NCI-H524 (cell line): ENCODE results near the gene NDOR1.
"Not testable (repeated sequence)": the region's sequence is repeated elsewhere in the genome, so short reads cannot be mapped to it uniquely, and the experiment has no call there.

ENCODE experiments used
- DNase-seq, 2 experiments: peaks; one replicate each; lab custom pipeline; 2025; lab: John Stamatoyannopoulos, UW

NDOR1 gene

DNA sequence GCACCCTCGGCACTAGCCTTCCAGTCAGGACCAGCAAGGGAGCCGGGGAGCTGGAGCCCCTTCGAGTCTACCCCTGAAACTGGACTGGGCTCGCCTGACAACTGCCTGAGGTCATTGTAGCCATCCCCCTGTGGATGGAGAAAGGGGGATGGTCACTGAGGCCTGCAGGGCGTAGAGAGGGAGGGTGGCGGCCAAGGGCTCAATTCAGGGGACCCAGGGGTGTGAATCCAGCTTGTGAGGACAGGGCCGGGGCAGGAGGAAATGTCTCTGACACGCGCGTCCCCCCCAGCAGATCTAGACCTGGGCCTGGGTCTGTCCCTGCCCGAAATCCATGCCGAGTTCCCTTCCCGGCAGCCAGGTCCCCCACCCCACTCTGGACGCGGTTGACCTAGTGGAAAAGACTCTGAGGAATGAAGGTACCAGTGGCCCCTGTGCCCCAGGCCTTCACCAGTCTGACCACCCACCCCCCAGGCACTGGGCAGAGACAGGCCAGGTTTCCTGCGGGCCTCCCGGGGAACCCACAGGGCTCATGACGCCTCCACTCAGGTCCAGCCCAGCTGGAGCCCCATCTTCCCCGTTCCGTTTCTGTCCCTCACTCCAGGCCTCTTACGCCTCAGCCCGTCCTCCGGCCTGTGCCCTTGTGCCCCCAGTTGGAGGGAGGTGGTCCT is 26.0 kb downstream of the NDOR1 start:
- DNase-seq = no peak

DNA sequence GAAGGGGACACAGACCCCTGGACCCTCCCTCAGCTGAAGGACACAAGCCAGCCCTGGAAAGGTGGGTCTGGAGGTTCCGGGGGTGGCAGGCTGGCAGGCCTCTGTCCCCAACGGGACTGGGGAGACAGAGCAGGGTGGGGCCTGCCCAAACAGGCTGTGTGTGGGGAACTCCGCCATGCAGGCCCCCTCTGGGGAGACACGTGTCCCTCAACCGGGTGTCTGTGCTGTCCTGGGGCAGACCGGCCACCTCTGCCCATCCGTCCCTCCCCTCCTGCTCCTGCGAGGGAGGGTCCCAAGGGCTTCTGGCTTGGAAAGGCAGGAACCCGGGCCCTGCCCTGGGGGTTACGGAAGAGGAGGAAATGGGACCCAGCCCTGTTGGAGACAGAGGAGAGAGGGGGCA is 26.6 kb downstream of the NDOR1 start:
- no peak for DNase-seq

DNA sequence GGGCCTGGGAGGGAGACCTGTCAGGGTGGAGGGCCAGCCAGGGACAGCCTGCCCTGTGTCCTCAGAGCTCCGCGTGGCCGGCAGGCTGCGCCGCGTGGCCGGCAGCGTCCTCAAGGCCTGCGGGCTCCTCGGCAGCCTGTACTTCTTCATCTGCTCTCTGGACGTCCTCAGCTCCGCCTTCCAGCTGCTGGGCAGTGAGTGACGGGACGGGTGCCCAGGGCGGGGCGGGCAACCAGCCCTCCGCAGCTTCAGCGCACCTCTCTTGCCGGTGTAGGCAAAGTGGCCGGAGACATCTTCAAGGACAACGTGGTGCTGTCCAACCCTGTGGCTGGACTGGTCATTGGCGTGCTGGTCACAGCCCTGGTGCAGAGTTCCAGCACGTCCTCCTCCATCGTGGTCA is 27.0 kb downstream of the NDOR1 start:
- DNase-seq = no peak

DNA sequence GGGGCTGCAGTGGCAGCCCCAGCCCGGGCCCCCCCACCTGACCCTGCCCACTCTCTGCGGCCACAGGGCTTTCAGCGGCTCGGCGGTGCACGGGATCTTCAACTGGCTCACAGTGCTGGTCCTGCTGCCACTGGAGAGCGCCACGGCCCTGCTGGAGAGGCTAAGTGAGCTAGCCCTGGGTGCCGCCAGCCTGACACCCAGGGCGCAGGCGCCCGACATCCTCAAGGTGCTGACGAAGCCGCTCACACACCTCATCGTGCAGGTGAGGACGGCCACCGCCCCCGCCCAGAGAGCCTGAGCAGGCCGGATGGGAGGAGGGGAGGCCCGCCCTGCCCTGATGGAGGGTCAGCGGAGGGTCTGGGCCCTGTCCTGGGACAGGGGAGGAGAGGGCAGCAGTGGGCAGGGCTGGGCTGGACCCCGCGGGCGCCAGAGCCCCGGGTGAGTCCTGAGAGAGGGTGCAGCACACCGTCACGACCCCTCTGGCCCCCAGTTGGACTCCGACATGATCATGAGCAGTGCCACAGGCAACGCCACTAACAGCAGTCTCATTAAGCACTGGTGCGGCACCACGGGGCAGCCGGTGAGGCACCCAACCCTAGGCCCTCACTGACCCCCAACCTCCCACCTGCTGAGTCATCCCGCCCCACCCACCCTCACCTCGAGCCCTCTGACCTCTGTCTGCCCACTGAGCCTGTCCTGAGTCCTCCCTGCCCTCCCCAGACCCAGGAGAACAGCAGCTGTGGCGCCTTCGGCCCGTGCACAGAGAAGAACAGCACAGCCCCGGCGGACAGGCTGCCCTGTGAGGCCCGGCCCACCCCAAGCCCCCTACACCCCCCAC is 27.9 kb downstream of the NDOR1 start:
- peak in 1 of 2 experiments; percentile 37 for DNase-seq

DNA sequence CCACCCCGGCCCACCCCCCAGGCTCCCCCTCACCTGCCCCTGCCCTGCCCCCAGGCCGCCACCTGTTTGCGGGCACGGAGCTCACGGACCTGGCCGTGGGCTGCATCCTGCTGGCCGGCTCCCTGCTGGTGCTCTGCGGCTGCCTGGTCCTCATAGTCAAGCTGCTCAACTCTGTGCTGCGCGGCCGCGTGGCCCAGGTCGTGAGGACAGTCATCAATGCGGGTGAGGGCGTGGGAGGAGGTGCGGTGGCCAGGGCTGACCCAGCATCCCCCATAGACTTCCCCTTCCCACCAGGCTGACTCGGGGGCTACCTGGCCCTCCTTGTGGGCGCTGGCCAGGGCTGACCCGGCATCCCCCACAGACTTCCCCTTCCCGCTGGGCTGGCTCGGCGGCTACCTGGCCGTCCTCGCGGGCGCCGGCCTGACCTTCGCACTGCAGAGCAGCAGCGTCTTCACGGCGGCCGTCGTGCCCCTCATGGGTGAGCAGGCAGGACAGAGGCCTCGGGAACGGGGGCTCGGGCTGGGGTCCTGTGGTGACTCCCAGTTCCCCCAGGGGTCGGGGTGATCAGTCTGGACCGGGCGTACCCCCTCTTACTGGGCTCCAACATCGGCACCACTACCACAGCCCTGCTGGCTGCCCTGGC is 28.7 kb downstream of the NDOR1 start:
- DNase-seq = no peak

DNA sequence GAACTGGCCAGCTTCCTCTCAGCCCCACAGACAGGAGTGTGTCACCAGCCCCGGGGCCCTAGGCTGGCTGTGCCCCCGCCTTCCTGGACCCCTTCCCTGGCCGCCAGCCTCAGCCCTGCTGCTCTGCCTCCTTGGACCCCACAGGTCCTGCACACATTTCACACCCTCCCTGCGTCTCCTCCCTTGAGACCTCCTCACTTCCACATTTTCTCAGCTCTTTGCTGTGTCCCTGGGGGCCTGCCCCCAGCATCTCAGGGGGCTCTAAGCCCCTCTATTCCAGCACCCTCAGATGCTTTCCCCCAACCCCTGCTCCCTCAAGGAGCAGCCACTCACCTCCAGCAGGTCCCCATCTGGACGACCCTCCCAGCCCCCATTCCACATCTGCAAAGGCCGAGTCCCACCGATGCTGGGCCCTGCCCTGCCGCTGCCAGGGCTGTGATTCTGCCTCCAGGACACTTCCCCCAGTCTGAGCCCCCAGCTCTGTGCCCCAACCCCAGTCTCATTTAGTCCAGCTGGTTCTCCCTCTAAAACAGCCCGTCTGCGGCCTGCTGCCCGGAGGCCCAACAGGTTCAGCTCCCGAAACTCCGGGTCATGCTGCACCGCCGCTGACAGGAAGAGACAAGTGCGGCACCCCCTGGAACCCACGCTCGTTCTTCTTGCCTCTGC is 29.4 kb downstream of the NDOR1 start:
- no peak for DNase-seq

DNA sequence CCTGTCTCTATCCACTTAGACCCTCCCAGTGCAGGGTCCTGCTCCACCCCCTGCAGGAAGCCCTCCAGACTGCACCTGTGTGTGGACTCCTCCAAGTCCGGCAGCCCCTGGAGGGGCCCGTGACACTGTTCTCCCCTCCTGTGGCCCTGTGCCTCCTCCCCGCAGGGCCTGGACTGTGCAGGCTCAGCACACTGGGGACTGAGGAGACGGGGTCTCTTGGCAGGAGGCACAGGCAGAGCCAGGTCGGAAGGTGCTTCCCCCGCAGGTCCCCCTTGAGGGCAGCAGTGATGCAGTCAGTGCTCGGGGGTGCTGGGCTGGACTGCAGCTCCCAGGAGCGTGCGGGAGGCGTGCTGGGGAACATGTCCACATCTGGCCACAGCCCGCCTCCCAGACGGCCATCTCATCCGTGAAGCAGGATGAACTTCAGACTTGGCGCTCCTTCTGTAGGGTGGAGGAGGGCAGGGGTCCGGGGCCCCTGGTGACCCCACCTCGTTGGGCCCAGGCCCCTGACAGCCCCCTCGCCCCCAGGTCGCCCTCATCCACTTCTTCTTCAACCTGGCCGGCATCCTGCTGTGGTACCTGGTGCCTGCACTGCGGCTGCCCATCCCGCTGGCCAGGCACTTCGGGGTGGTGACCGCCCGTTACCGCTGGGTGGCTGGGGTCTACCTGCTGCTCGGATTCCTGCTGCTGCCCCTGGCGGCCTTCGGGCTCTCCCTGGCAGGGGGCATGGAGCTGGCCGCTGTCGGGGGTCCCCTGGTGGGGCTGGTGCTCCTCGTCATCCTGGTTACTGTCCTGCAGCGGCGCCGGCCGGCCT is 30.1 kb downstream of the NDOR1 start:
- DNase-seq = peak in 1 of 2 experiments; percentile 54

DNA sequence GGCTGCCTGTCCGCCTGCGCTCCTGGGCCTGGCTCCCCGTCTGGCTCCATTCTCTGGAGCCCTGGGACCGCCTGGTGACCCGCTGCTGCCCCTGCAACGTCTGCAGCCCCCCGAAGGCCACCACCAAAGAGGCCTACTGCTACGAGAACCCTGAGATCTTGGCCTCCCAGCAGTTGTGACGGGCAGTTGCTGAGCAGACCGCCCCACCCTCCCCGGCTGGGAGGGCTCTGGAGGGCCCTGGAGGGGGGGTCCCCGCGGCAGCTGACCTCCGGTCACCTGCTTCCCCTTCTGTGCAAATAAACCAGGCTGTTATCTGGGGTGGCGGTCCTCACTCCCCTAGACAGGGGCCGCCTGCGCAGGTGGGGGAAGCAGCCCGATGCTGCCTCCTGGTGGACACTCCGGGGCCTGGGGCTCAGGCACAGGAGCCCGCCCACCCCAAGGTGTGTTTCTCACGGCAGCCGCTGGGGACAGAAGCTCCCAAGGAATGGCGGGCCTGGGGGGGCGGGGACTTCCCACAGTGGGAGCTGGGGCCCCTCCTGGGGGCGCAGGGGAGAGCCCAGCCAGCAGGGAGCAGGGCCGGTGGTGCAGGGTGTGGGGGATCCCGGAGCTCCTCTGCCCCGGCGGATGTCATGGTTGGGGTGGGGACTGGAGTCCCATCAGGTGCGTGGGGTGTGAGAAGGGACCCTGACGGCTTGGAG is 30.9 kb downstream of the NDOR1 start:
- DNase-seq = peak; percentile 69 to 90

DNA sequence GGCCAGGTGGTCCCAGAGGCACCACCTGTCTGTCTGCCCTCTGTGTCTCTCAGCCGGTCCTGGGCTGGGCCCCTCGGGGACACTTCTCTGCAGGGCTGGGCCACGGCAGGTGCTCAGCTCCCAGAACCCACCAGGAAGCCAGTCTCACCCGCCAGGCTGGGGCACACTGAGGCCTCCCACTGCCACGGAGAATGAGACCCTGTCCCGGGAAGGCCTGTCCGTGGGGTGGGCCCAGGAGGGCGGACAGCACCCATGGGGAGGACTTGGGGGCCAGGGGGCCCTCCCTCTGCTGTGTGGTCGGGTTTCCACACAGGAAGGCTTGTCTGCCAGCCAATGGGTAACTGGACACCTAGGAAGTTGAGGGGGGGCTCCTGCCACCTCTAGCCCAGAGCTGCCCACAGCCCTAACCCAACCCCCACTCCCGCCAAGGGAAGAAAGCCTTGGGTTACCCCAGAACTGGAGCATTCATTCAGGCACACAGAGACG is 31.5 kb downstream of the NDOR1 start:
- no peak for DNase-seq

DNA sequence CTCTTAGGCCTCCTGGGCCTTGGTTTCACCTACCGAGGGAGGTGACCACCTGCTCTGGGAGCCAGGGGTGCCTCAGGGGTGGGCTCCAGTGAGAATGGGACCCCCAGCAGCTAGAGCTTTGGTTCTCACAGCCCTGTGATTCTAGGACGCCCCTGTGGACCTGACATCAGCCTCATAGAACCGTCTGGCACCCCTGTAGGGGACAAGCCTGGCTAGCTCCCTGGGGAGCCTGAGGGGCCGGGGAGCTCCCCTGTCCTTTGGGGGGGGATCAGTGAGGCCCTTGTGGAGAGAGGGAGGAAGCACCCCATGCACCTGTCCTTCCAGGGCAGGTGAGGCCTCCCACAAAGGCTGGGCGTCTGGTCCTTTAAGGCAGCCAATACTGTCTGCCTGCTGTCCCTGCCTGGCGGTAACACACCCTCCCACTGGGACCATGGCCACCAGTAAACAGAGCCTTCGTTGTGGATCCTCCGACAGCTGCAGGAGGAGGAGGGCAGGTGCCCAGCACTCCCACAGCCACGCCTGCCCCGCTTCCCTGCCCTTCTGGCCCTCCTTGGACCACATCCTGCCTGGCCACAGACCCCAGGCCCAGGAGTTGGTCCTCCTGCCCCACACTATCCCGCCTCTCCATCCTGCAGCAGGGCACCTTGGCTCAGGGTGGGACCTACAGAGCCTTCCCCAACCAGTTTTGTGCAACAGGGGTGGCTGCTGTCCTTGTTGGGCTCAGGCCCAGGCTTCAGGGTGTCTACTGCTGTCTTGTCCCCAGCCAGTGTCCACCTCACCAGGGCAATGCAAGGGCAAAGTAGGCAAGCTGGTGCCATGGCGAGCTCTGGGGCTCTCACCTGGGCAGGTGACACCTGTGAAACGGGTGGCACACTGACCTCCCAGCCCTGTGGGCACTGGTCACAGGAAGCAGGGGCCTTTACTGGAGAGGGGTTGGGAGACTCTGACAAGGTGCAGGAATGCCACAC is 32.5 kb downstream of the NDOR1 start:
- peak in 1 of 2 experiments; percentile 51 for DNase-seq

DNA sequence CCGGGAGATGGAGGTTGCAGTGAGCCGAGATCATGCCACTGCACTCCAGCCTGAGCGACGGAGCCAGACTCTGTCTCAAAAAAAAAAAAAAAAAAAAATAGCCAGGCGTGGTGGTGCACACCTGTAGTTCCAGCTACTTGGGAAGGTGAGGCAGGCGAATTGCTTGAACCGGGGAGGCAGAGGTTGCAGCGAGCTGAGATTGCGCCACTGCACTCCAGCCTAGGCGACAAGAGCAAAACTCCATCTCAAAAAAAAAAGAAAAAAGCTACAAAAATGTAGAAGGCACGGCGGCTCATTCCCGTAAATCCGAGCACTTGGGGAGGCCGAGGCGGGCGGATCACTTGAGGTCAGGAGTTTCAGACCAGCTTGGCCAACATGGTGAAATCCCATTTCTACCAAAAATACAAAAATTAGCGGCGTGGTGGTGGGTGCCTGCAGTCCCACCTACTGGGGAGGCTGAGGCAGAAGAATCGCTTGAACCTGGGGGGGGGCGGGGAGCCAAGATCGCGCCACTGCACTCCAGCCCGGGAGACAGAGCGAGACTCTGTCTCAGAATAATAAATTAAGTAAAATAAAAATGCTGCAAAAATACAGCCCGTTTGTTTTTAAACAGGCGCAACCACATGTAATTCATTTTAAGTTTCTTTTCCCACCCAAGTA is 34.2 kb downstream of the NDOR1 start:
- DNase-seq = not testable (repeated sequence)

DNA sequence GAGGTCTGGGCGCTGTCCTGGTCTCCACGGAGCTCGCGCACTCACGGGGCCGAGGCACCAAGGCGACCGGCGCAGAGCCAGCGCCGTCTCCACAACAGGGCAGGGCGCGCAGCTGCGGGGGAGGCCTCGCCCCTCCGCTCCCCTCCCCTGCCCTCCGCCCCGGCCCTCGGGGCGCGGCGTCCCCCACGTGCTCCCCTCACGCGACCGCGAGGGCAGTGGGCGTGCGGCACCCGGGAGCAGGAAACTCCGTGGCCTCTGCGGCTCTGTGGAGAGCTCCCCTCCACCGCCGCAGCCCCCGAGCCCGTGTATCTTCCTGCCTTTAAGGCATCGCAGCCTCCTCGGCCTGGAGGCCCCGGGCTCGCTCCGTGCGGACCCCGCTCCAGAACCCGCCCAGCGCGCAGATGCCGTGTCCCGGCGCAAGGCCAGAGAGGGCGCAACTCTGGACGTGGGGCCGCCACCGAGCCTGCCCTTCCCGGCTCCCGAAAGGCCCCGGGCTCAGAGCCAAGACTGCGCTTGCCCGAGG is 34.9 kb downstream of the NDOR1 start:
- DNase-seq = peak; percentile 45 to 79

DNA sequence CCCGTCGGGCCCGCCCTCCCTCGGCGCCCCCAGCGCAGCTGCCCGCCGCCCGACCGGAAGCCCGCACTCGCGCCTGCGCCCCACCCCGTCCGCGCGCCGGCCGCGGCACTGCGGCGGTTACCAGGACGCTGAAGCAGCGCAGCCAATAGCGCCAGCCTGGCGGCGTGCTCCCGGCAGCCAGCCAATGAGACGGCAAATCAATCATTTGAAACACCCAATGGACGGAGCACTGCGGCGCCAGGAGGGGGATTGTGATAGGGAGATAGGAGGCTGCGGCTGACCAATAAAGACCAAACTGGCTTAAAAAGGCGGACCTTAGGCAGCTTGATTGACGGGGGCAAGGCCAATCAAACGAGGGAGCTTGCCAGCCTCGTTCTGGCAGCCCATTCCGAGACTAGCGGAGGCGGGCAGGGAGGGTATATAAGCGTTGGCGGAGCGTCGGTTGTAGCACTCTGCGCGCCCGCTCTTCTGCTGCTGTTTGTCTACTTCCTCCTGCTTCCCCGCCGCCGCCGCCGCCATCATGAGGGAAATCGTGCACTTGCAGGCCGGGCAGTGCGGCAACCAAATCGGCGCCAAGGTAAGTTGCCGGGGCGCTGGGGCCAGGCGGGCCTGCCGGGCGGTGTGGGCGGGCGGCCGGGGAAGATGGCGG is 35.5 kb downstream of the NDOR1 start, which contains the start of gene TUBB4B:
Gene TUBB4B, plus strand, starts transcription at position 447 of the 649 bp plus-strand sequence. Its CDS starts 74 bp downstream, at position 521.
- peak; percentile 100 for DNase-seq

DNA sequence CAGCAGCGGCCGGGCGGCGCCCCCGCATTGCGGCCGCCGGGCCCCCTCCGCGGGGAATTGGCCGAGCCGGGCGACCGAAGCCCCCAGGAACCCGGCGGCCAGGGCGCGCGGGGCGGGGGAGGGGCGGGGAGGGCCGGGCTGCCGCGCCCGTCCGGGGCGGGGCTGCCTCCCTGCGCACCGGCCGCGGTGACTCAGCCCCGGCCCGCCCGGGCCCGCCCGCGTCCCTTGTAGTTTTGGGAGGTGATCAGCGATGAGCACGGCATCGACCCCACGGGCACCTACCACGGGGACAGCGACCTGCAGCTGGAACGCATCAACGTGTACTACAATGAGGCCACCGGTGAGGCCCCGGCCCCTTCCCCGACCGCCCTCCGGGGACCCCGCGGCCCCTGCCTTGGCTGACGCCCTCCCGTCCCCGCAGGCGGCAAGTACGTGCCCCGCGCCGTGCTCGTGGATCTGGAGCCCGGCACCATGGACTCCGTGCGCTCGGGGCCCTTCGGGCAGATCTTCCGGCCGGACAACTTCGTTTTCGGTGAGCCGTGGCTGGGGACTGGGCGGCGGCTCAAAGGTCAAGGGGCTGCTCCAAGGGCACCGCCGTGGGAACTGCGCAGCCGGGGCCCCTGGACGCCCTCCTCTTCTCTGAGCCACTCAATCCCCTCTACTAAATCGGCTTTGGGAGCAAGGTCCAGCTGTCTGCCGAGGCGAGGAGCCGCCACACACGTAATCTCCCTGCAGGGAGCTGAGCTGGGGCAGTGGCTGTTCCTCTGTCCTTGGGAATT is 36.2 kb downstream of the NDOR1 start:
- DNase-seq = peak; percentile 55 to 82

DNA sequence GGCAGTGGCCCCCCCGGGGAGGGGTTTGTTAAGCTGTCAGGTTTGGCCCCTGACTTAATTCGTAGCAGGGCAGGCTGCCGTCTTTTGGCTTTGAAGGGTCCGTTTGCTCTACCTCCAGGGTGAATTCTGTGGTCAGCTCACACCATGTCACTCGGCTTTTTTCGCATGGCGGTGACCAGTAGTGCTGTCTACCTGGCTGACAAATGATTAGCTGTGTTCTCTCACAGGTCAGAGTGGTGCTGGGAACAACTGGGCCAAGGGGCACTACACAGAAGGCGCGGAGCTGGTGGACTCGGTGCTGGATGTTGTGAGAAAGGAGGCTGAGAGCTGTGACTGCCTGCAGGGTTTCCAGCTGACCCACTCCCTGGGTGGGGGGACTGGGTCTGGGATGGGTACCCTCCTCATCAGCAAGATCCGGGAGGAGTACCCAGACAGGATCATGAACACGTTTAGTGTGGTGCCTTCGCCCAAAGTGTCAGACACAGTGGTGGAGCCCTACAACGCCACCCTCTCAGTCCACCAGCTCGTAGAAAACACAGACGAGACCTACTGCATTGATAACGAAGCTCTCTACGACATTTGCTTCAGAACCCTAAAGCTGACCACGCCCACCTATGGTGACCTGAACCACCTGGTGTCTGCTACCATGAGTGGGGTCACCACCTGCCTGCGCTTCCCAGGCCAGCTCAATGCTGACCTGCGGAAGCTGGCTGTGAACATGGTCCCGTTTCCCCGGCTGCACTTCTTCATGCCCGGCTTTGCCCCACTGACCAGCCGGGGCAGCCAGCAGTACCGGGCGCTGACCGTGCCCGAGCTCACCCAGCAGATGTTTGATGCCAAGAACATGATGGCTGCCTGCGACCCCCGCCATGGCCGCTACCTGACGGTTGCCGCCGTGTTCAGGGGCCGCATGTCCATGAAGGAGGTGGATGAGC is 37.0 kb downstream of the NDOR1 start:
- no peak for DNase-seq

DNA sequence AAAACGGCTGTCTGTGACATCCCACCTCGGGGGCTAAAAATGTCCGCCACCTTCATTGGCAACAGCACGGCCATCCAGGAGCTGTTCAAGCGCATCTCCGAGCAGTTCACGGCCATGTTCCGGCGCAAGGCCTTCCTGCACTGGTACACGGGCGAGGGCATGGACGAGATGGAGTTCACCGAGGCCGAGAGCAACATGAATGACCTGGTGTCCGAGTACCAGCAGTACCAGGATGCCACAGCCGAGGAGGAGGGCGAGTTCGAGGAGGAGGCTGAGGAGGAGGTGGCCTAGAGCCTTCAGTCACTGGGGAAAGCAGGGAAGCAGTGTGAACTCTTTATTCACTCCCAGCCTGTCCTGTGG is 37.7 kb downstream of the NDOR1 start:
- not testable (repeated sequence) for DNase-seq
